ENCODE data around the gene CYB561D2.

- TF ChIP-seq HNRNPH1 (optimal IDR thresholded peaks at IDR 0.05; ENCODE audit: low read depth, low read length) = no peak
- TF ChIP-seq IRF2 (CRISPR knock-in tag; IDR thresholded peaks at IDR 0.05) = no peak
- no peak for TF ChIP-seq ATF3 (CRISPR knock-in tag; IDR thresholded peaks at IDR 0.05)
- TF ChIP-seq ARNT (IDR thresholded peaks at IDR 0.05) = no peak
- TF ChIP-seq ELF4 (CRISPR knock-in tag; IDR thresholded peaks at IDR 0.05; ENCODE audit: borderline replicate concordance) = no peak
- no peak for TF ChIP-seq HOXA7 (CRISPR knock-in tag; IDR thresholded peaks at IDR 0.05)
- no peak for TF ChIP-seq AHDC1 (CRISPR knock-in tag; IDR thresholded peaks at IDR 0.05; ENCODE audit: borderline replicate concordance)
- TF ChIP-seq ZNF816 (CRISPR knock-in tag; IDR thresholded peaks at IDR 0.05; ENCODE audit: borderline replicate concordance) = no peak
- TF ChIP-seq ZNF207 (IDR thresholded peaks at IDR 0.05; ENCODE audit: borderline replicate concordance) = no peak
Measured at GRCh38 chr3:50323614-50324199, 27.0 kb upstream of the CYB561D2 start.
